ENCODE data around the gene ADARB1.

Gene ADARB1

DNA sequence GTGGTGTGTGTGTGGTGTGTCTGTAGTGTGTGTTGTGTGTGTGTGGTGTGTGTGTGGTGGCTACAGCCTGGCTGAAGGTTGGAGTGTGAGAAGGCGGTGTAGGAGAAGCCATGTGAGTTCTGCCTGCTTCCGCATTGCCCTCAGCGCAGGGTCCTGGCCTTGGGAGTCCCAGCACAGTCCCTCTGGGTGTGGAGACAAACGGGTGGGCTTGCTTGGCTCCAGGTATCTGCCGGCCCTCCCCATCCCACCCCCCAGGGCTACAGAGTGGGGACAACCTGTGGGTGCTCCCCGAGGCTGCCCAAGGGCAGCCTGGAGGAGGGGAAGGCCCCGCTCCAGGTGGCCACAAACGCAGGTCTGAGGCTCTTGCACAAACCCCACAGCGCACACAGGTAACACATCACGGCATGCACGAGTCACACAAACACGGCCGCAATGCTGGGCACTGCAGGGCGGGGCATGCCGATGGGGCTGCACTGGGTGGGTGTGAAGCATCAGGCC lies 31.7 kb upstream of the ADARB1 start:
- Histone ChIP-seq H3K9ac (ENCODE audit: low read depth, low read length) (no peak overlapping the region), H3K4me3 (ENCODE audit: low read depth in 1 of 2, low read length in 2 of 2) (no peak overlapping the region), H3K79me2 (ENCODE audit: insufficient read depth, low read length) (no peaks in the 10 kb centered on the region), H3K27me3 (ENCODE audit: insufficient read depth, low read length, poor library complexity) (no peaks in the 10 kb centered on the region), H4K20me1 (ENCODE audit: insufficient read depth, low read length) (no peaks in the 10 kb centered on the region), H3K27ac (ENCODE audit: low read length) (no peak overlapping the region), H3K4me1 (ENCODE audit: insufficient read depth, low read length) (no peaks in the 10 kb centered on the region), H3K36me3 (ENCODE audit: insufficient read depth, low read length) (no peaks in the 10 kb centered on the region), H3K4me2 (ENCODE audit: insufficient read depth, low read length) (no peak overlapping the region), H2AFZ (ENCODE audit: low read depth, low read length) (no peak overlapping the region), H3K9me3 (ENCODE audit: insufficient read depth, low read length, severe bottlenecking) (no peaks in the 10 kb centered on the region)
- TF ChIP-seq CTCF (IDR thresholded peaks at IDR 0.05; ENCODE audit: borderline replicate concordance, extremely low read depth, low read length, poor library complexity, severe bottlenecking), result no peak
- no peak for TF ChIP-seq EZH2 (IDR thresholded peaks at IDR 0.05; ENCODE audit: borderline replicate concordance, low read depth, low read length, severe bottlenecking)
- no peak for DNase-seq
- no peak; the same call in 2 of the 3 replicates for ATAC-seq (ENCODE audit: insufficient read depth, low read depth)

- ATAC-seq (ENCODE audit: insufficient read depth, low read depth) (no peak), DNase-seq (no peak)
- Histone ChIP-seq H3K27me3 (ENCODE audit: insufficient read depth, low read length, poor library complexity) (no peaks in the 10 kb centered on the region), H2AFZ (ENCODE audit: low read depth, low read length) (no peak overlapping the region), H3K79me2 (ENCODE audit: insufficient read depth, low read length) (no peaks in the 10 kb centered on the region), H3K4me3 (ENCODE audit: low read depth in 1 of 2, low read length in 2 of 2) (no peak overlapping the region), H3K4me1 (ENCODE audit: insufficient read depth, low read length) (no peaks in the 10 kb centered on the region), H4K20me1 (ENCODE audit: insufficient read depth, low read length) (no peaks in the 10 kb centered on the region), H3K4me2 (ENCODE audit: insufficient read depth, low read length) (no peak overlapping the region), H3K9ac (ENCODE audit: low read depth, low read length) (no peak overlapping the region), H3K27ac (ENCODE audit: low read length) (no peak overlapping the region), H3K9me3 (ENCODE audit: insufficient read depth, low read length, severe bottlenecking) (no peaks in the 10 kb centered on the region), H3K36me3 (ENCODE audit: insufficient read depth, low read length) (no peaks in the 10 kb centered on the region)
- TF ChIP-seq CTCF (IDR thresholded peaks at IDR 0.05; ENCODE audit: borderline replicate concordance, extremely low read depth, low read length, poor library complexity, severe bottlenecking) (no peak), EZH2 (IDR thresholded peaks at IDR 0.05; ENCODE audit: borderline replicate concordance, low read depth, low read length, severe bottlenecking) (no peak)
Observed at GRCh38 chr21:45043541-45044020, 30.8 kb upstream of the ADARB1 start.

DNA sequence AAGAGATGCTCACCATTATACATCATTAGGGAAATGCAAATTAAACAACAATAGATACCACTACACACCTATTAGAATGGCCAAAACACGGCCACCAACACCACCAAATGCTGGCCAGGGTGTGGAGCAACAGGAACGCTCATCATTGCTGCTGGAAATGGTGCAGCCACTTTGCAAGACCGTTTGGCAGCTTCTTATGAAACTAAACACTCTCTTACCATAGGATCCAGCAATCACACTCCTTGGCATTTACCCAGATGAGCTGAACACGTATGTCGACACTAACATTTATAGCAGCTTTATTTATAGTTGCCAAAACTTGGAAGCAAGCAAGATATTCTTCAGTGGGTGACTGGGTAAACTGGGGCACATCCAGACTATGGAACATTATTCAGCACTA lies 28.9 kb upstream of the ADARB1 start:
- H3K4me3 ChIP-seq (ENCODE audit: low read depth in 1 of 2, low read length in 2 of 2), result no peak overlapping the region
- ATAC-seq (ENCODE audit: insufficient read depth, low read depth) (no peak), DNase-seq (no peak)
- H3K27me3 ChIP-seq (ENCODE audit: insufficient read depth, low read length, poor library complexity), result no peaks in the 10 kb centered on the region
- H3K79me2 ChIP-seq (ENCODE audit: insufficient read depth, low read length), result no peaks in the 10 kb centered on the region
- no peaks in the 10 kb centered on the region for H4K20me1 ChIP-seq (ENCODE audit: insufficient read depth, low read length)
- no peaks in the 10 kb centered on the region for H3K4me1 ChIP-seq (ENCODE audit: insufficient read depth, low read length)
- no peak overlapping the region for H3K27ac ChIP-seq (ENCODE audit: low read length)
- TF ChIP-seq EZH2 (IDR thresholded peaks at IDR 0.05; ENCODE audit: borderline replicate concordance, low read depth, low read length, severe bottlenecking), result no peak
- TF ChIP-seq CTCF (IDR thresholded peaks at IDR 0.05; ENCODE audit: borderline replicate concordance, extremely low read depth, low read length, poor library complexity, severe bottlenecking), result no peak
- no peak overlapping the region for H3K4me2 ChIP-seq (ENCODE audit: insufficient read depth, low read length)
- no peak overlapping the region for H3K9ac ChIP-seq (ENCODE audit: low read depth, low read length)
- no peaks in the 10 kb centered on the region for H3K9me3 ChIP-seq (ENCODE audit: insufficient read depth, low read length, severe bottlenecking)
- H3K36me3 ChIP-seq (ENCODE audit: insufficient read depth, low read length), result no peaks in the 10 kb centered on the region
- H2AFZ ChIP-seq (ENCODE audit: low read depth, low read length), result no peak overlapping the region

DNA sequence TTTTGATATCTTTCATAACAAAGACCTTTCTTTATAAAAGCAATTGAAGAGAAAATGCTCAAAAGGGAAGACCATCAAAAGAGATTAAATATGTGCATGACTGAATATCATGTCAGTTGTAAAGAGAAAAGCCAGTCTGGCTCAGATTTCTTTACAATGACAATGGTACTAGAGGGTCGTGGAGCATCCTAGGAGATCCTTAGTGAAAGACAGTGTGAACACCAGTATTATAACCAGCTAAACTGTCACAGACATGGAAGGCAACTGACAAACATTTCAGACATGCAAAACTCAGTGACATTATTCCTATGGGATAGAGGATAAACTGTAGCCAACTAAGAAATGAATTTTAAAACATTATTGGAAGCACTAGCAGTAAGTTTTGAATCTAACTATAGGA lies 27.1 kb upstream of the ADARB1 start:
- TF ChIP-seq CTCF (IDR thresholded peaks at IDR 0.05; ENCODE audit: borderline replicate concordance, extremely low read depth, low read length, poor library complexity, severe bottlenecking), result no peak
- TF ChIP-seq EZH2 (IDR thresholded peaks at IDR 0.05; ENCODE audit: borderline replicate concordance, low read depth, low read length, severe bottlenecking), result no peak
- H3K36me3 ChIP-seq (ENCODE audit: insufficient read depth, low read length), result no peaks in the 10 kb centered on the region
- H3K9me3 ChIP-seq (ENCODE audit: insufficient read depth, low read length, severe bottlenecking), result no peaks in the 10 kb centered on the region

More for the DNA sequence above, 27.1 kb upstream of the ADARB1 start:
- DNase-seq (no peak), ATAC-seq (ENCODE audit: insufficient read depth, low read depth) (no peak)
- Histone ChIP-seq H4K20me1 (ENCODE audit: insufficient read depth, low read length) (no peaks in the 10 kb centered on the region), H3K27ac (ENCODE audit: low read length) (no peak overlapping the region), H3K27me3 (ENCODE audit: insufficient read depth, low read length, poor library complexity) (no peaks in the 10 kb centered on the region), H3K79me2 (ENCODE audit: insufficient read depth, low read length) (no peaks in the 10 kb centered on the region), H2AFZ (ENCODE audit: low read depth, low read length) (no peak overlapping the region), H3K4me2 (ENCODE audit: insufficient read depth, low read length) (no peak overlapping the region), H3K4me1 (ENCODE audit: insufficient read depth, low read length) (no peaks in the 10 kb centered on the region), H3K9ac (ENCODE audit: low read depth, low read length) (no peak overlapping the region), H3K4me3 (ENCODE audit: low read depth in 1 of 2, low read length in 2 of 2) (no peak overlapping the region)
